Natural killer cell (primary cell): ENCODE results near the gene COL4A1. TPM values are rescaled to one million over a fixed set of nuclear protein-coding genes. Genes with fewer than 3 reads are reported as not detected.

Experiments used
- ATAC-seq, 3 donors: fragments of 150-1000 bp in 2 of 3; fragments of 200-7000 bp in 1 of 3; cut with Tn5 transposase; 1 replicate in 1 of 3; 2 replicates in 2 of 3; pipeline ENCODE4 v1.10.0; 2021; ENCODE audit warnings: mild to moderate bottlenecking in 2 of 3, moderate library complexity in 2 of 3
- DNase-seq, 2 donors: peaks; one replicate each; pipeline versions ENCODE4 v3.0.0 to v3.0.0-alpha.2; 2013 to 2021; ENCODE audit warnings: mixed read lengths in 1 of 2
- H3K27ac ChIP-seq: one replicate; pipeline ENCODE4 v1.5.1; 2013; ENCODE audit warnings: mild to moderate bottlenecking, low read length
- H3K27me3 ChIP-seq: one replicate; pipeline ENCODE4 v1.6.1; 2013; ENCODE audit warnings: low read length; ENCODE audit not compliant: control insufficient read depth, insufficient read depth
- H3K36me3 ChIP-seq: one replicate; pipeline ENCODE4 v1.6.1; 2013; ENCODE audit warnings: low read length; ENCODE audit not compliant: control insufficient read depth, insufficient read depth
- H3K4me1 ChIP-seq: one replicate; pipeline ENCODE4 v1.6.1; 2013; ENCODE audit warnings: low read length; ENCODE audit not compliant: control insufficient read depth, insufficient read depth
- H3K4me3 ChIP-seq: one replicate; pipeline ENCODE4 v1.5.1; 2013; ENCODE audit warnings: low read length
- H3K9me3 ChIP-seq: one replicate; pipeline ENCODE4 v1.6.1; 2013; ENCODE audit warnings: low read length; ENCODE audit not compliant: control insufficient read depth, insufficient read depth
- H3K27ac Mint-ChIP-seq, 2 donors: one replicate each; pipeline ENCODE4 v1.8.0; 2022; ENCODE audit warnings: mild to moderate bottlenecking in 2 of 2, mixed read lengths in 2 of 2, moderate library complexity in 1 of 2
- H3K27me3 Mint-ChIP-seq, 2 donors: one replicate each; pipeline ENCODE4 v1.8.0; 2022; ENCODE audit warnings: low read depth in 2 of 2, mixed read lengths in 2 of 2
- H3K36me3 Mint-ChIP-seq: one replicate; pipeline ENCODE4 v1.8.0; 2022; ENCODE audit warnings: mixed read lengths
- H3K4me1 Mint-ChIP-seq, 2 donors: one replicate each; pipeline ENCODE4 v1.8.0; 2022; ENCODE audit warnings: mixed read lengths in 2 of 2
- H3K4me3 Mint-ChIP-seq: one replicate; pipeline ENCODE4 v1.8.0; 2022; ENCODE audit warnings: mild to moderate bottlenecking, moderate library complexity, mixed read lengths
- H3K9me3 Mint-ChIP-seq, 2 donors: one replicate each; pipeline ENCODE4 v1.8.0; 2022; ENCODE audit warnings: mixed read lengths in 2 of 2
- WGBS: methylation state at CpG from one replicate; pipeline ENCODE4 v1.1.7; 2013; ENCODE audit warnings: missing lambda C conversion rate; ENCODE audit not compliant: insufficient coverage; 5-methylcytosine and 5-hydroxymethylcytosine counted together
- intact Hi-C: fragments of 100-400 bp; cut with micrococcal nuclease; formaldehyde crosslinking; loops from one replicate; pipeline ENCODE4 v1.14.2; 2022
- total RNA-seq, 4 donors: library from RNA; stranded (reverse); fragments of 120-200 nt in 1 of 4; gene quantifications; one replicate each; pipeline versions ENCODE4 v1.2.3 to v1.2.4, GENCODE V29; 2013 to 2022
- TF ChIP-seq, protein P1 (sequence below): fragments of 200-600 bp; IDR thresholded peaks from one replicate; pipeline ENCODE4 v1.8.0; 2022; ENCODE audit warnings: antibody characterized with exemption

COL4A1 gene
- total RNA-seq, 3 donors from 2014 or later (not counting 1 experiment from before 2014, with no cell fraction given), result not detected

DNA sequence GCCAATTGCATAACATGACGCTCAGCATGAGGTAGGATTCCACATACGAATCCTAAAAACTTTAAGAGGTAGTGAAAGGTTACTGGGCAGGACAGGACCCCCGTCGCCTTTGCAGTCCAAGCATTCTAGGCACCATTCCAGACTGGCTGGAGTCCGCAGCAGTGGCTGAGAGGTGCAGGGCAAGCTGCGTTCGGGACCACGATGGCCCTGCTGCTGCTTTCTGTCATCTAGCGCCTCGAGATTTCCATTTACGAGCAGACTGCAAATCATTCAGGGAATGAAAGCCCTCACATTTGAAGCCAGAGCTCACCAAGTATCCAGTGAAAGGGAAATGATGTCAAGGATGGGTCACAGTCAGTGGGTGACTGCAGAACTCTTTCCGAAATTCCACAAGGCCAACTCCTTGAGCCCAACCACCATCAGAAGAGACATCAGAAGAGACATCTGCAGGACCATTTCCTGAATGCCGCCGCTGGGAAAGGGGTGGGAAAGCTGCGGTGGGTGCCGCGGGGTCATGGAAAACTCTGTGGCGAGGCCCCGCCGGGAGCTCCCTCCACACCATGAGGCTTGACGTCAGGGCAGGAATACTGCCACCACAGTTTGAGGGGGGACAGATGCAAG lies 88.3 kb downstream of the COL4A1 start:
- Mint-ChIP-seq H3K9me3 (no peaks in the 10 kb centered on the region), H3K36me3 (no peaks in the 10 kb centered on the region), H3K27ac (no peak overlapping the region), H3K27me3 (peaks cover 3 to 40% of the 10 kb centered on the region in 2 donors), H3K4me3 (no peak overlapping the region), H3K4me1 (no peaks in the 10 kb centered on the region)
- ATAC-seq (no peak), DNase-seq (no peak)
- Histone ChIP-seq H3K27me3 (no peaks in the 10 kb centered on the region), H3K4me1 (no peaks in the 10 kb centered on the region), H3K9me3 (no peaks in the 10 kb centered on the region), H3K27ac (no peak overlapping the region), H3K4me3 (no peak overlapping the region), H3K36me3 (no peaks in the 10 kb centered on the region)
- TF ChIP-seq, protein P1, sequence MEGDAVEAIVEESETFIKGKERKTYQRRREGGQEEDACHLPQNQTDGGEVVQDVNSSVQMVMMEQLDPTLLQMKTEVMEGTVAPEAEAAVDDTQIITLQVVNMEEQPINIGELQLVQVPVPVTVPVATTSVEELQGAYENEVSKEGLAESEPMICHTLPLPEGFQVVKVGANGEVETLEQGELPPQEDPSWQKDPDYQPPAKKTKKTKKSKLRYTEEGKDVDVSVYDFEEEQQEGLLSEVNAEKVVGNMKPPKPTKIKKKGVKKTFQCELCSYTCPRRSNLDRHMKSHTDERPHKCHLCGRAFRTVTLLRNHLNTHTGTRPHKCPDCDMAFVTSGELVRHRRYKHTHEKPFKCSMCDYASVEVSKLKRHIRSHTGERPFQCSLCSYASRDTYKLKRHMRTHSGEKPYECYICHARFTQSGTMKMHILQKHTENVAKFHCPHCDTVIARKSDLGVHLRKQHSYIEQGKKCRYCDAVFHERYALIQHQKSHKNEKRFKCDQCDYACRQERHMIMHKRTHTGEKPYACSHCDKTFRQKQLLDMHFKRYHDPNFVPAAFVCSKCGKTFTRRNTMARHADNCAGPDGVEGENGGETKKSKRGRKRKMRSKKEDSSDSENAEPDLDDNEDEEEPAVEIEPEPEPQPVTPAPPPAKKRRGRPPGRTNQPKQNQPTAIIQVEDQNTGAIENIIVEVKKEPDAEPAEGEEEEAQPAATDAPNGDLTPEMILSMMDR, result no peak
- whole genome bisulfite sequencing, result 72% methylated on average over 21 of the region's 21 CpGs
- intact Hi-C loops, result no loop called here

DNA sequence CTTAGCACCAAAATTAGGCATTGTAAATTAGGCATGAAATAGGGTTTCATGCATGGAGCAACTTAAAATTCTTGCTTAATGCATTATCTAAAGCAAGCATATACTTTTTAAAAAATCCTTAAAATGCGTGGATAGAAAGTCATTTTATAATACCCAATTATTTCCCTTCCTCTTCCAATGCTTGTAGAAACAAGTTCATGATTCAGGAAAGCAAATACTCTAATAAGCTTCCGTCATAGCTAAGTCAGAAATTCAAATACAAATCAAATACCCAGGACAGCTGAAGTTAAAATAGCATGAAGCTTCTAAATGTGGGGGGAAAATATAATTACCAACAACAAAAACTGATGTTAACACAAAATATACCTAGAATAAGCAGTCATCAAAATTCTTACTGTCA lies 89.1 kb downstream of the COL4A1 start:
- WGBS, result no CpG with 5 or more reads among the region's 2 CpGs
- DNase-seq, result no peak
- intact Hi-C loops, result no loop called here
- H3K4me3 ChIP-seq, result no peak overlapping the region
- H3K4me1 ChIP-seq, result no peaks in the 10 kb centered on the region
- ATAC-seq, result no peak
- H3K36me3 Mint-ChIP-seq, result no peaks in the 10 kb centered on the region
- TF ChIP-seq, protein P1, result no peak
- H3K4me1 Mint-ChIP-seq, result no peaks in the 10 kb centered on the region
- no peaks in the 10 kb centered on the region for H3K9me3 Mint-ChIP-seq
- no peaks in the 10 kb centered on the region for H3K36me3 ChIP-seq
- H3K27me3 Mint-ChIP-seq, result peaks cover 3 to 40% of the 10 kb centered on the region in 2 donors
- no peak overlapping the region for H3K27ac Mint-ChIP-seq
- H3K27ac ChIP-seq, result no peak overlapping the region
- H3K27me3 ChIP-seq, result no peaks in the 10 kb centered on the region
- H3K4me3 Mint-ChIP-seq, result no peak overlapping the region
- H3K9me3 ChIP-seq, result no peaks in the 10 kb centered on the region

DNA sequence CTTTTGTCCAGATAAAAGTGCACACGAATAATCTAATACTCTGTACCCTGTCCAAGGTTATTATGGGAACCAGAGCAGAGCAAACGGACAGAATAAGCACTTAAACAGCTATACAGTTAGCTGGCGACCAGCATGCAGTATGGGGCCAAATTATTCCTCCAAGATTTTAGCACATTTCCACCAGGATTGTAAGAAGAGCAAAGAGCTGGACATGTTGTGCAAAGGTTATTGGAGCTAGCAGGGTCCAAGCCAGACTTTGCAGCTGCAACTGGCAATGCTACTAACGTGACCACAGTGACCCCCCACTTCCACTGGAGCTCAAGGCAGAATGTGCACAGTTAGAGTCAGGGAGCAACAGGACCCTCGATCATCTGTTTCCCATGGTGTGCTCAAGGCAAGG lies 89.9 kb downstream of the COL4A1 start:
- Mint-ChIP-seq H3K27me3 (peaks cover 3 to 40% of the 10 kb centered on the region in 2 donors), H3K4me1 (no peaks in the 10 kb centered on the region), H3K9me3 (no peaks in the 10 kb centered on the region), H3K27ac (no peak overlapping the region), H3K4me3 (no peak overlapping the region), H3K36me3 (no peaks in the 10 kb centered on the region)
- Histone ChIP-seq H3K36me3 (no peaks in the 10 kb centered on the region), H3K27ac (no peak overlapping the region), H3K27me3 (no peaks in the 10 kb centered on the region), H3K4me1 (no peaks in the 10 kb centered on the region), H3K4me3 (no peak overlapping the region), H3K9me3 (no peaks in the 10 kb centered on the region)
- ATAC-seq (no peak), DNase-seq (no peak)
- 60% methylated on average over 5 of the region's 5 CpGs for WGBS
- intact Hi-C loops, result no loop called here
- TF ChIP-seq, protein P1, result no peak

DNA sequence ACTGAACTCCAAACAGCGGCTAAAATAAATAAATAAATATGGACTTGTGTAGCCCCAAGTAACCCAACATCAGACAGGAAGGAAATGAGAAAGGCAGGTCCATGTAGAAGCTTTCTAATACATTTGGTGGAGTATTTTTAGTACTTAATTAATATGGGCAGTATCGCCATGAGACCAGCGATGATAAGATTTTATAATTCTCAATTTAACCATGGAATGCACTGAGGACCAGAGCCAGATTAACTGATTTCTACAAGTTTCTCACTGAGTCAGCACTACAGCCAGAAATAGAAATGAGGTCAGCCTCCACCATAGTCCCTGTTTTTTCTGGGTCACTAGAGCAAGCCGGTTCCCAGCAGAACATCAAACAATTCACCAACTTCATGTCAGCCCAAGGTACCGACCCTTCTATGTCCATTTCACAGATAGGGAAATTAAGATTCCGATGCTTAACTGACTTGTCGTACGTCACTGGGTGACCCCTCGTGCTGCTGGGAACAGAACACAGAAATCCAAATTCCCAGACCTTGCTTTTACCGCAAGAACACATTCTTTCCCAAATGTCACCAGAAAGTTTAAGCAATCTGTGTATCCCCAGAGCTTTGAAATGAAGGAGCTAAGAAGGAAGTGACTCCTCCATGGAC lies 90.4 kb downstream of the COL4A1 start:
- H3K9me3 ChIP-seq, result no peaks in the 10 kb centered on the region
- no peaks in the 10 kb centered on the region for H3K36me3 ChIP-seq
- no peaks in the 10 kb centered on the region for H3K9me3 Mint-ChIP-seq
- TF ChIP-seq, protein P1, result no peak
- H3K27me3 ChIP-seq, result no peaks in the 10 kb centered on the region
- no peak overlapping the region for H3K4me3 Mint-ChIP-seq
- intact Hi-C loops, result no loop called here
- H3K27me3 Mint-ChIP-seq, result peaks cover 3 to 38% of the 10 kb centered on the region in 2 donors
- no peaks in the 10 kb centered on the region for H3K4me1 ChIP-seq
- H3K4me3 ChIP-seq, result no peak overlapping the region
- H3K27ac Mint-ChIP-seq, result no peak overlapping the region
- DNase-seq, result no peak
- WGBS, result 83% methylated on average over 10 of the region's 10 CpGs
- H3K27ac ChIP-seq, result no peak overlapping the region
- ATAC-seq, result no peak
- no peaks in the 10 kb centered on the region for H3K4me1 Mint-ChIP-seq
- H3K36me3 Mint-ChIP-seq, result no peaks in the 10 kb centered on the region
